WI38 (cell line): ENCODE data around the gene ERGIC3.

ENCODE experiments used
- H3K4me3 ChIP-seq: 2 replicates; pipeline ENCODE4 v1.5.1; 2011; ENCODE audit warnings: low read depth, mild to moderate bottlenecking, control low read depth, low read length
- CTCF ChIP-seq: IDR thresholded peaks from 2 replicates; pipeline ENCODE4 v1.5.1; 2012; ENCODE audit warnings: low read depth, mild to moderate bottlenecking, control low read depth, low read length

ERGIC3 gene

GRCh38 chr20:35598476-35598875 is 56.6 kb downstream of the ERGIC3 start:
- TF ChIP-seq CTCF: no peak

GRCh38 chr20:35598899-35599775 is 57.3 kb downstream of the ERGIC3 start:
- no peak for TF ChIP-seq CTCF
- H3K4me3 ChIP-seq: no peak overlapping the region

More at GRCh38 chr20:35598476-35598875, 56.6 kb downstream of the ERGIC3 start:
- H3K4me3 ChIP-seq: no peak overlapping the region

- no peak overlapping the region for H3K4me3 ChIP-seq
- TF ChIP-seq CTCF: no peak
Measured at GRCh38 chr20:35599776-35600120, 57.9 kb downstream of the ERGIC3 start.

GRCh38 chr20:35600176-35600992 is 58.5 kb downstream of the ERGIC3 start:
- H3K4me3 ChIP-seq: peak overlapping the region; percentile 49

GRCh38 chr20:35600993-35601973 is 59.4 kb downstream of the ERGIC3 start:
- peak overlapping the region; percentile 49 for H3K4me3 ChIP-seq
- TF ChIP-seq CTCF: 0 out of 2 replicates have a peak, but pooled peaks have one; percentile 7

More at GRCh38 chr20:35600176-35600992, 58.5 kb downstream of the ERGIC3 start:
- no peak for TF ChIP-seq CTCF

GRCh38 chr20:35601990-35602389 is 60.1 kb downstream of the ERGIC3 start:
- no peak for TF ChIP-seq CTCF
- no peak overlapping the region for H3K4me3 ChIP-seq
